ENCODE measurements around the gene FLII. TPM values are rescaled to one million over a fixed set of nuclear protein-coding genes. Genes with fewer than 3 reads are reported as not detected.
A peak's percentile ranks its signal among the peaks of the same experiment; 100 is the strongest.

FLII gene
- total and polyA plus RNA-seq, 2 donors: 112 to 195 TPM

GRCh38 chr17:18229771-18230170 is 28.8 kb downstream of the FLII start:
- Histone ChIP-seq H3K27ac (ENCODE audit: low read depth in 1 of 2, low read length in 1 of 2) (no peak overlapping the region), H3K9me3 (ENCODE audit: control insufficient read depth in 2 of 2, insufficient read depth in 1 of 2, low read length in 1 of 2) (no peaks in the 10 kb centered on the region), H3K27me3 (ENCODE audit: control insufficient read depth in 2 of 2, insufficient read depth in 1 of 2, low read length in 1 of 2) (peaks cover 0 to 2% of the 10 kb centered on the region in 2 donors), H3K4me1 (ENCODE audit: control insufficient read depth in 2 of 2, insufficient read depth in 2 of 2, low read length in 2 of 2) (peaks cover 7 to 15% of the 10 kb centered on the region in 2 donors), H3K36me3 (ENCODE audit: control insufficient read depth in 2 of 2, insufficient read depth in 2 of 2, low read length in 1 of 2) (peaks cover 11 to 17% of the 10 kb centered on the region in 2 donors), H3K4me3 (ENCODE audit: low read length in 2 of 2) (no peak overlapping the region)
- no peak for DNase-seq (ENCODE audit: low read depth in 6 of 9, low spot score in 9 of 9)
- WGBS: 97% methylated on average over 7 of the region's 7 CpGs

- Histone ChIP-seq H3K27me3 (ENCODE audit: control insufficient read depth in 2 of 2, insufficient read depth in 1 of 2, low read length in 1 of 2) (peaks cover 0 to 6% of the 10 kb centered on the region in 2 donors), H3K36me3 (ENCODE audit: control insufficient read depth in 2 of 2, insufficient read depth in 2 of 2, low read length in 1 of 2) (peaks cover 8 to 11% of the 10 kb centered on the region in 2 donors), H3K4me1 (ENCODE audit: control insufficient read depth in 2 of 2, insufficient read depth in 2 of 2, low read length in 2 of 2) (peaks cover 7 to 16% of the 10 kb centered on the region in 2 donors), H3K27ac (ENCODE audit: low read depth in 1 of 2, low read length in 1 of 2) (no peak overlapping the region), H3K9me3 (ENCODE audit: control insufficient read depth in 2 of 2, insufficient read depth in 1 of 2, low read length in 1 of 2) (no peaks in the 10 kb centered on the region), H3K4me3 (ENCODE audit: low read length in 2 of 2) (no peak overlapping the region)
- DNase-seq (ENCODE audit: low read depth in 6 of 9, low spot score in 9 of 9): no peak
- WGBS: 92% methylated on average over 4 of the region's 4 CpGs
These were observed 29.3 kb downstream of the FLII start for GRCh38 chr17:18229254-18229653.

DNA sequence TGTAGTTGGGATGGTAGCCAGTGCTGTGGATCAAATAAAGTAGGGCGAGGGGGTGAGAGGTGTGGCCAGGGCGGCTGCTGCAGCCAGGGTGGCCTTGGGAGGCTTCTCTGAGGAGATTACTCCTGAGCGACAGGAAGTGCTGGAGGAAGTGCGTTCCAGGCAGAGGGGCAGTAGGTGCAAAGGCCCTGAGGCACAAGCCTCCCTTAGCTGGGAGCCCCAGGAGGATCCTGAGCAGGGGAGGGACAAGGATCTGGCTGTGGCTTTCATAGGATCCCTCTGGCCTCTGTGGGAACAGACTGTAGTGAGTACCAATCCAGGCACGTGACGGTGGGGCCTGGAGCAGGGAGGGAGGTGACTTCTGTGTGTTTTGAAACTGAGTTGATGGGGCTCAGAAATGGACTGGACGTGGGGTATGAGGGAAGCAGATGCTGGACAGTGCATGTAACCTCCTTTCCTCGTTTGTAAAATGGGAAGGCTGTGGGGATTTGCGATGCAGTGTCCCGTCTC is 30.3 kb downstream of the FLII start:
- 98% methylated on average over 10 of the region's 10 CpGs for WGBS
- Histone ChIP-seq H3K4me1 (ENCODE audit: control insufficient read depth in 2 of 2, insufficient read depth in 2 of 2, low read length in 2 of 2) (peaks cover 7 to 16% of the 10 kb centered on the region in 2 donors), H3K9me3 (ENCODE audit: control insufficient read depth in 2 of 2, insufficient read depth in 1 of 2, low read length in 1 of 2) (no peaks in the 10 kb centered on the region), H3K27ac (ENCODE audit: low read depth in 1 of 2, low read length in 1 of 2) (no peak overlapping the region), H3K27me3 (ENCODE audit: control insufficient read depth in 2 of 2, insufficient read depth in 1 of 2, low read length in 1 of 2) (peaks cover 0 to 6% of the 10 kb centered on the region in 2 donors), H3K36me3 (ENCODE audit: control insufficient read depth in 2 of 2, insufficient read depth in 2 of 2, low read length in 1 of 2) (peaks cover 0 to 5% of the 10 kb centered on the region in 2 donors), H3K4me3 (ENCODE audit: low read length in 2 of 2) (no peak overlapping the region)
- no peak for DNase-seq (ENCODE audit: low read depth in 6 of 9, low spot score in 9 of 9)

- H3K4me1 ChIP-seq (ENCODE audit: control insufficient read depth in 2 of 2, insufficient read depth in 2 of 2, low read length in 2 of 2): peaks cover 7 to 16% of the 10 kb centered on the region in 2 donors
- H3K36me3 ChIP-seq (ENCODE audit: control insufficient read depth in 2 of 2, insufficient read depth in 2 of 2, low read length in 1 of 2): peaks cover 0 to 4% of the 10 kb centered on the region in 2 donors
- WGBS: over 99% methylated on average over 5 of the region's 5 CpGs
- peaks cover 0 to 6% of the 10 kb centered on the region in 2 donors for H3K27me3 ChIP-seq (ENCODE audit: control insufficient read depth in 2 of 2, insufficient read depth in 1 of 2, low read length in 1 of 2)
- H3K4me3 ChIP-seq (ENCODE audit: low read length in 2 of 2): no peak overlapping the region
- no peak overlapping the region for H3K27ac ChIP-seq (ENCODE audit: low read depth in 1 of 2, low read length in 1 of 2)
- H3K9me3 ChIP-seq (ENCODE audit: control insufficient read depth in 2 of 2, insufficient read depth in 1 of 2, low read length in 1 of 2): no peaks in the 10 kb centered on the region
- no peak for DNase-seq (ENCODE audit: low read depth in 6 of 9, low spot score in 9 of 9)
These were observed 30.9 kb downstream of the FLII start for GRCh38 chr17:18227635-18228034.

- DNase-seq (ENCODE audit: low read depth in 6 of 9, low spot score in 9 of 9): peak in 1 of 9 donors; percentile 10
- H3K9me3 ChIP-seq (ENCODE audit: control insufficient read depth in 2 of 2, insufficient read depth in 1 of 2, low read length in 1 of 2): no peaks in the 10 kb centered on the region
- H3K4me1 ChIP-seq (ENCODE audit: control insufficient read depth in 2 of 2, insufficient read depth in 2 of 2, low read length in 2 of 2): peaks cover 7 to 16% of the 10 kb centered on the region in 2 donors
- peak overlapping the region; percentile 74 to 91 for H3K4me3 ChIP-seq (ENCODE audit: low read length in 2 of 2)
- peaks cover 0 to 6% of the 10 kb centered on the region in 2 donors for H3K27me3 ChIP-seq (ENCODE audit: control insufficient read depth in 2 of 2, insufficient read depth in 1 of 2, low read length in 1 of 2)
- WGBS: 47% methylated on average over 16 of the region's 16 CpGs
- no peak overlapping the region for H3K27ac ChIP-seq (ENCODE audit: low read depth in 1 of 2, low read length in 1 of 2)
- no peaks in the 10 kb centered on the region for H3K36me3 ChIP-seq (ENCODE audit: control insufficient read depth in 2 of 2, insufficient read depth in 2 of 2, low read length in 1 of 2)
These were observed 32.1 kb downstream of the FLII start for GRCh38 chr17:18226284-18226945.

GRCh38 chr17:18225642-18226283 is 32.8 kb downstream of the FLII start:
- peak in 2 of 9 donors; percentile 2 to 34 for DNase-seq (ENCODE audit: low read depth in 6 of 9, low spot score in 9 of 9)
- Histone ChIP-seq H3K4me3 (ENCODE audit: low read length in 2 of 2) (peak overlapping the region; percentile 74 to 91), H3K27me3 (ENCODE audit: control insufficient read depth in 2 of 2, insufficient read depth in 1 of 2, low read length in 1 of 2) (peaks cover 0 to 6% of the 10 kb centered on the region in 2 donors), H3K4me1 (ENCODE audit: control insufficient read depth in 2 of 2, insufficient read depth in 2 of 2, low read length in 2 of 2) (peaks cover 7 to 16% of the 10 kb centered on the region in 2 donors), H3K27ac (ENCODE audit: low read depth in 1 of 2, low read length in 1 of 2) (no peak overlapping the region), H3K9me3 (ENCODE audit: control insufficient read depth in 2 of 2, insufficient read depth in 1 of 2, low read length in 1 of 2) (no peaks in the 10 kb centered on the region), H3K36me3 (ENCODE audit: control insufficient read depth in 2 of 2, insufficient read depth in 2 of 2, low read length in 1 of 2) (no peaks in the 10 kb centered on the region)
- WGBS: under 1% methylated on average over 56 of the region's 57 CpGs

- peaks cover 0 to 6% of the 10 kb centered on the region in 2 donors for H3K27me3 ChIP-seq (ENCODE audit: control insufficient read depth in 2 of 2, insufficient read depth in 1 of 2, low read length in 1 of 2)
- peak within 1 kb of the TSS; percentile 4 to 30 for H3K27ac ChIP-seq (ENCODE audit: low read depth in 1 of 2, low read length in 1 of 2)
- WGBS: under 1% methylated on average over 60 of the region's 60 CpGs
- peak within 1 kb of the TSS; percentile 74 to 91 for H3K4me3 ChIP-seq (ENCODE audit: low read length in 2 of 2)
- H3K9me3 ChIP-seq (ENCODE audit: control insufficient read depth in 2 of 2, insufficient read depth in 1 of 2, low read length in 1 of 2): no peaks in the 10 kb centered on the region
- DNase-seq (ENCODE audit: low read depth in 6 of 9, low spot score in 9 of 9): peak; percentile 58 to 97 (median 93)
- H3K36me3 ChIP-seq (ENCODE audit: control insufficient read depth in 2 of 2, insufficient read depth in 2 of 2, low read length in 1 of 2): no peaks in the 10 kb centered on the region
- peaks cover 7 to 16% of the 10 kb centered on the region in 2 donors for H3K4me1 ChIP-seq (ENCODE audit: control insufficient read depth in 2 of 2, insufficient read depth in 2 of 2, low read length in 2 of 2)
These were observed 33.4 kb downstream of the FLII start, which contains the start of gene LLGL1 for GRCh38 chr17:18225121-18225641. Gene LLGL1, plus strand, starts transcription at chr17:18225635. Its CDS starts 48 bp downstream, at chr17:18225683.

GRCh38 chr17:18224387-18225120 is 34.0 kb downstream of the FLII start:
- H3K9me3 ChIP-seq (ENCODE audit: control insufficient read depth in 2 of 2, insufficient read depth in 1 of 2, low read length in 1 of 2): no peaks in the 10 kb centered on the region
- H3K27me3 ChIP-seq (ENCODE audit: control insufficient read depth in 2 of 2, insufficient read depth in 1 of 2, low read length in 1 of 2): peaks cover 0 to 6% of the 10 kb centered on the region in 2 donors
- H3K4me1 ChIP-seq (ENCODE audit: control insufficient read depth in 2 of 2, insufficient read depth in 2 of 2, low read length in 2 of 2): peaks cover 7 to 16% of the 10 kb centered on the region in 2 donors
- peak overlapping the region in 1 of 2 donors; percentile 30 for H3K27ac ChIP-seq (ENCODE audit: low read depth in 1 of 2, low read length in 1 of 2)
- no peaks in the 10 kb centered on the region for H3K36me3 ChIP-seq (ENCODE audit: control insufficient read depth in 2 of 2, insufficient read depth in 2 of 2, low read length in 1 of 2)
- 71% methylated on average over 23 of the region's 23 CpGs for WGBS
- peak overlapping the region; percentile 28 to 91 for H3K4me3 ChIP-seq (ENCODE audit: low read length in 2 of 2)
- peak in 1 of 9 donors; percentile 3 for DNase-seq (ENCODE audit: low read depth in 6 of 9, low spot score in 9 of 9)

All from thymus (tissue), 11 donors.